Gastrocnemius medialis (tissue), 4 donors: ENCODE data around the gene ATP2C2. TPM values are rescaled to one million over a fixed set of nuclear protein-coding genes. Genes with fewer than 3 reads are reported as not detected.
"Not testable (repeated sequence)": the region's sequence is repeated elsewhere in the genome, so short reads cannot be mapped to it uniquely, and the experiment has no call there.

ENCODE experiments used
- ATAC-seq, 2 donors: fragments of 150-250 bp; one replicate each; pipeline ENCODE4 v1.9.1; 2016
- DNase-seq, 2 donors: peaks; one replicate each; pipeline ENCODE4 v3.0.0-alpha.2; 2019
- H3K27ac ChIP-seq, 4 donors: fragments of 200-600 bp; sonication (generic); 1 replicate in 1 of 4; 2 replicates in 3 of 4; pipeline ENCODE4 v1.5.1; 2016 to 2018; ENCODE audit warnings: mild to moderate bottlenecking in 2 of 4, moderate library complexity in 1 of 4
- H3K27me3 ChIP-seq, 3 donors: fragments of 200-600 bp; sonication (generic) in 2 of 3; 1 replicate in 1 of 3; 2 replicates in 2 of 3; pipeline versions ENCODE4 v1.5.1 to v1.6.0; 2016 to 2019; ENCODE audit warnings: mild to moderate bottlenecking in 1 of 3, moderate library complexity in 1 of 3
- H3K36me3 ChIP-seq, 2 donors: fragments of 200-600 bp; sonication (generic) in 1 of 2; one replicate each; pipeline ENCODE4 v1.5.1; 2017 to 2018
- H3K4me1 ChIP-seq, 2 donors: fragments of 200-600 bp; sonication (generic) in 1 of 2; one replicate each; pipeline ENCODE4 v1.5.1; 2016 to 2017; ENCODE audit warnings: mild to moderate bottlenecking in 2 of 2
- H3K4me3 ChIP-seq, 4 donors: fragments of 200-600 bp; sonication (generic) in 3 of 4; 1 replicate in 1 of 4; 2 replicates in 3 of 4; pipeline ENCODE4 v1.5.1; 2016 to 2019; ENCODE audit warnings: mild to moderate bottlenecking in 2 of 4
- H3K9me3 ChIP-seq, 3 donors: fragments of 200-600 bp; sonication (generic) in 2 of 3; 1 replicate in 1 of 3; 2 replicates in 2 of 3; pipeline ENCODE4 v1.5.1; 2016 to 2019
- POLR2A ChIP-seq, 2 donors: fragments of 450-650 bp; IDR thresholded peaks; one replicate each; pipeline ENCODE4 v1.6.1; 2017; ENCODE audit warnings: antibody characterized with exemption in 2 of 2, mild to moderate bottlenecking in 2 of 2, moderate library complexity in 2 of 2
- in situ Hi-C, 4 donors: fragments of 200-750 bp; cut with MboI; loops; one replicate each; pipeline versions ENCODE4 v1.15.0 to v1.8.0; 2017; ENCODE audit warnings: low sequenced_read_pairs in 4 of 4
- intact Hi-C: fragments of 100-400 bp; cut with DNase I; formaldehyde crosslinking; loops from one replicate; pipeline ENCODE4 v1.15.1; 2023; ENCODE audit warnings: low total_unique reads
- total RNA-seq, 4 donors: library from RNA; depleted of rRNA; stranded (reverse); fragments of >200 nt; gene quantifications; one replicate each; pipeline versions ENCODE4 v1.1.0 to v1.2.3, GENCODE V29; 2016
- TF ChIP-seq, protein P1 (sequence below), 5 experiments: fragments of 450-650 bp in 3 of 5; fragments of 200-600 bp in 2 of 5; sonication (generic) in 2 of 5; IDR thresholded peaks in 4 of 5; conservative IDR thresholded peaks in 1 of 5; 1 replicate in 4 of 5; 2 replicates in 1 of 5; pipeline ENCODE4 v1.5.1; 2016 to 2019; ENCODE audit warnings: antibody characterized with exemption in 5 of 5, mild to moderate bottlenecking in 3 of 5, moderate library complexity in 3 of 5

ATP2C2 gene
- total RNA-seq, 4 donors from 2014 or later = 0.44 TPM; not detected in 3

DNA sequence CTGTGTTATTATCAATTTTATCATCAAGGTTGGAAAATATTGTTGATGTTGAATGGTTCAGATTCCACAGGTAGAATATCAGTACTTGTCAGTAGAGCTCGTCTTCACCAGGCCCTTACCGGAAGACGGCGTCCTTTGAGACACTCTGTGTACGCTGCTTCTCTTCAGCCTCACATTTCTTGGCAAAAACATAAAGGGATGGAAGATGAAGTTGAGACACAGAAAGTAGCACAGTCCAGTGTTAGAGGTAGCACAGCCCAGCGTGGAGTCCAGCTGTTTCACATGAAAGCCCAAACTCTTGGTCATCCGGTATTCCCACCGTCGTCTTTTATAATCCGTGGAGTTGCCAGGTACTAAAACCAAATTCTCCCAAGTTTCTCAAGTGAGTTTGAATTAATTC lies 30.4 kb downstream of the ATP2C2 start:
- no peaks in the 10 kb centered on the region for H3K36me3 ChIP-seq
- no peak for TF ChIP-seq POLR2A (IDR thresholded peaks at IDR 0.05)
- TF ChIP-seq, protein P1, sequence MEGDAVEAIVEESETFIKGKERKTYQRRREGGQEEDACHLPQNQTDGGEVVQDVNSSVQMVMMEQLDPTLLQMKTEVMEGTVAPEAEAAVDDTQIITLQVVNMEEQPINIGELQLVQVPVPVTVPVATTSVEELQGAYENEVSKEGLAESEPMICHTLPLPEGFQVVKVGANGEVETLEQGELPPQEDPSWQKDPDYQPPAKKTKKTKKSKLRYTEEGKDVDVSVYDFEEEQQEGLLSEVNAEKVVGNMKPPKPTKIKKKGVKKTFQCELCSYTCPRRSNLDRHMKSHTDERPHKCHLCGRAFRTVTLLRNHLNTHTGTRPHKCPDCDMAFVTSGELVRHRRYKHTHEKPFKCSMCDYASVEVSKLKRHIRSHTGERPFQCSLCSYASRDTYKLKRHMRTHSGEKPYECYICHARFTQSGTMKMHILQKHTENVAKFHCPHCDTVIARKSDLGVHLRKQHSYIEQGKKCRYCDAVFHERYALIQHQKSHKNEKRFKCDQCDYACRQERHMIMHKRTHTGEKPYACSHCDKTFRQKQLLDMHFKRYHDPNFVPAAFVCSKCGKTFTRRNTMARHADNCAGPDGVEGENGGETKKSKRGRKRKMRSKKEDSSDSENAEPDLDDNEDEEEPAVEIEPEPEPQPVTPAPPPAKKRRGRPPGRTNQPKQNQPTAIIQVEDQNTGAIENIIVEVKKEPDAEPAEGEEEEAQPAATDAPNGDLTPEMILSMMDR (IDR thresholded peaks at IDR 0.05 in 4 of 5, conservative IDR thresholded peaks at IDR 0.05 in 1 of 5) = no peak
- DNase-seq (no peak), ATAC-seq (no peak)
- intact Hi-C loops (no loop called here), in situ Hi-C loops (no loop called here)
- H3K4me1 ChIP-seq = no peaks in the 10 kb centered on the region
- H3K9me3 ChIP-seq = no peaks in the 10 kb centered on the region
- H3K27me3 ChIP-seq = peaks cover 0 to 14% (median 9%) of the 10 kb centered on the region in 3 donors
- no peak overlapping the region for H3K4me3 ChIP-seq
- H3K27ac ChIP-seq = no peak overlapping the region

DNA sequence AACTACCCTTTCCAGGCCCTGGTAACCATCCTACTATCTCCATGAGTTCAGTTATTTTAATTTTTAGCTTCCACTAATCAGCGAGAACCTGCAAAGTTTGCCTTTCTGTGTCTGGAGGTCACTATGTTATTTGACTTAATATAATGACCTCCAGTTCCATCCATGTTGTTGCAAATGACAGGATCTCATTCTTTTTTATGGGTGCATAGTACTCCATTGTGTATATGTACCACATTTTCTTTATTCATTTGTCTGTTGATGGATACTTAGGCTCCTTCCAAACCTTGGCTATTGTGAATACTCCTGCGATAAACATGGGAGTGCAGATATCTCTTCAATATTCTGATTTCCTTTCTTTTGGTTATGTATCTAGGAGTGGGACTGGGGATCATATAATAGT lies 31.6 kb downstream of the ATP2C2 start:
- in situ Hi-C loops = loop anchor here in 1 of 4 donors (25.0 kb wide), 1 partner anchor 88 kb away; no protein-coding TSS in a partner anchor
- H3K9me3 ChIP-seq, H3K4me1 ChIP-seq, H3K4me3 ChIP-seq, intact Hi-C loops, H3K27ac ChIP-seq, DNase-seq, H3K36me3 ChIP-seq, ATAC-seq: not testable (repeated sequence)
- peaks cover 0 to 14% (median 9%) of the 10 kb centered on the region in 3 donors for H3K27me3 ChIP-seq

DNA sequence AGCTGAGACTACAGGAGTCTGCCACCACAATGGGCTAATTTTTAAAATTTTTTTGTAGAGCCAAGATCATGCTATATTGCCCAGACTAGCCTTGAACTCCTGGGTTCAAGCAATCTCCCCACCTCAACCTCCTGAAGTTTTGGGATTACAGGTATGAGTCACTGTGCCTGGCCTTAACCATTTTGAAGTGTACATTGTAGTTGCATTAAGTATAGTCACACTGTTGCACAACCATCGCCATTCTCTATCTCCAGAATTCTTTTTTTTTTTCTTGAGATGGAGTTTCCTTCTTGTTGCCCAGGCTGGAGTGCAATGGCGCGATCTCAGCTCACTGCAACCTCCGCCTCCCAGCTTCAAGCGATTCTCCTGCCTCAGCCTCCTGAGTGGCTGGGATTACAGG lies 35.1 kb downstream of the ATP2C2 start:
- H3K4me1 ChIP-seq, ATAC-seq, H3K4me3 ChIP-seq, H3K9me3 ChIP-seq, intact Hi-C loops, H3K36me3 ChIP-seq, DNase-seq, H3K27ac ChIP-seq: not testable (repeated sequence)
- H3K27me3 ChIP-seq = peaks cover 9 to 33% (median 24%) of the 10 kb centered on the region in 3 donors
- in situ Hi-C loops = loop anchor here in 1 of 4 donors (25.0 kb wide), 1 partner anchor 91 kb away; no protein-coding TSS in a partner anchor

GRCh38 chr16:84404324-84404723 lies 36.0 kb downstream of the ATP2C2 start:
- DNase-seq (no peak), ATAC-seq (no peak)
- no peaks in the 10 kb centered on the region for H3K4me1 ChIP-seq
- H3K27me3 ChIP-seq = peaks cover 9 to 34% (median 25%) of the 10 kb centered on the region in 3 donors
- in situ Hi-C loops (loop anchor here in 1 of 4 donors (25.0 kb wide), 1 partner anchor 92 kb away; no protein-coding TSS in a partner anchor), intact Hi-C loops (no loop called here)
- no peak overlapping the region for H3K27ac ChIP-seq
- no peaks in the 10 kb centered on the region for H3K36me3 ChIP-seq
- H3K4me3 ChIP-seq = no peak overlapping the region
- no peak for TF ChIP-seq POLR2A (IDR thresholded peaks at IDR 0.05)
- TF ChIP-seq, protein P1 (IDR thresholded peaks at IDR 0.05 in 4 of 5, conservative IDR thresholded peaks at IDR 0.05 in 1 of 5) = no peak
- H3K9me3 ChIP-seq = no peaks in the 10 kb centered on the region

DNA sequence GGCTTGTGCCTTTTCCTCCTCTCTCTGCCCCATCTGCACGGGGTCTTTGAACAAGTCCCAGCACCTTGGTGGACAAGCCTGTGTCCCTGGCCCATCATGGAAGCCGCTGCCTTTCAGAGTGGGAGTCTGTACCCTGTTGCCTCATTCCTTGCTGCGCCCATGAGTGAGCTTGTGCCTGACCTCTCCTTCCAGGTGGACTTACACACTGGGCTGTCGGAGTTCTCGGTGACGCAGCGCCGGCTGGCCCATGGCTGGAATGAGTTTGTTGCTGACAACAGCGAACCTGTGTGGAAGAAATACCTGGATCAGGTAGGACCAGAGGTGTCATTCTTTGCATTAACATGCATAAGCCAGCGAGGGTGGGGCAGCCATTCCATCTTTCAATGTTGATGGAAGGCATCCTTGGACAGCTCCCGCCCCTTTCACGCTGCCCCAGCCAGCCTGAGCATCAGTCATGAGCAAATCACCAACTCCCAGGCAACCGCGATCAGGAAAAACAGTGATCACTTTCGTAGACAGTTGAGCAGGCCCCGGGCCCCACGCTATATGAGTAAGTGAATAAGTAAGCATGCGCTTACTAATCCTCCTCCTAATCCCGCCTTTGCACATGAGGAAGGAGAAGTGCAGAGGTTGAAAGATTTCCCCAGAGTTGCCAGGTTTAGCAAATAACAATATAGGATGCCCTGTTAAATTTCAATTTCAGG lies 36.8 kb downstream of the ATP2C2 start:
- TF ChIP-seq POLR2A (IDR thresholded peaks at IDR 0.05) = no peak
- TF ChIP-seq, protein P1 (IDR thresholded peaks at IDR 0.05 in 4 of 5, conservative IDR thresholded peaks at IDR 0.05 in 1 of 5) = no peak
- Histone ChIP-seq H3K27ac (no peak overlapping the region), H3K36me3 (no peaks in the 10 kb centered on the region), H3K4me1 (no peaks in the 10 kb centered on the region), H3K27me3 (peaks cover 9 to 34% (median 25%) of the 10 kb centered on the region in 3 donors), H3K4me3 (no peak overlapping the region), H3K9me3 (no peaks in the 10 kb centered on the region)
- intact Hi-C loops (no loop called here), in situ Hi-C loops (loop anchor here in 1 of 4 donors (25.0 kb wide), 1 partner anchor 93 kb away; no protein-coding TSS in a partner anchor)
- ATAC-seq = no peak
- DNase-seq = no peak
